Right cardiac atrium (tissue), 5 donors: Measurements from ENCODE around the gene HPCAL1. TPM values are rescaled to one million over a fixed set of nuclear protein-coding genes. Genes with fewer than 3 reads are reported as not detected.

ENCODE experiments used
- ATAC-seq, 2 donors: fragments of 200-7000 bp; cut with Tn5 transposase; one replicate each; pipeline versions ENCODE4 v1.8.0 to v1.9.1; 2020; ENCODE audit warnings: moderate library complexity in 2 of 2, mild to moderate bottlenecking in 1 of 2
- DNase-seq, 3 donors: peaks; one replicate each; pipeline ENCODE4 v3.0.0-alpha.2; 2020
- H3K27ac ChIP-seq: one replicate; pipeline ENCODE4 v1.5.1; 2013; ENCODE audit warnings: mild to moderate bottlenecking, low read length, control low read depth, moderate library complexity
- H3K27me3 ChIP-seq: one replicate; pipeline ENCODE4 v1.6.1; 2013; ENCODE audit not compliant: control insufficient read depth, insufficient read depth
- H3K4me1 ChIP-seq: one replicate; pipeline ENCODE4 v1.6.1; 2013; ENCODE audit warnings: low read length; ENCODE audit not compliant: control insufficient read depth, insufficient read depth
- H3K4me3 ChIP-seq: one replicate; pipeline ENCODE4 v1.5.1; 2013; ENCODE audit warnings: low read length, control low read depth
- H3K9me3 ChIP-seq: one replicate; pipeline ENCODE4 v1.6.1; 2013; ENCODE audit warnings: low read length; ENCODE audit not compliant: control insufficient read depth
- WGBS: extraction: QIAGEN DNeasy Blood & Tissue Kit; methylation state at CpG from one replicate; pipeline ENCODE4 v1.1.7; 2013; 5-methylcytosine and 5-hydroxymethylcytosine counted together
- intact Hi-C, 4 donors: fragments of 100-400 bp; cut with DNase I; formaldehyde crosslinking; loops; one replicate each; pipeline versions ENCODE4 v1.11.0 to v1.14.0; 2022 to 2023
- polyA plus RNA-seq: library from polyadenylated mRNA; stranded (reverse); fragments of 200-250 nt; gene quantifications from one replicate; pipeline ENCODE4 v1.2.3, GENCODE V29; 2013
- total RNA-seq, 4 donors: library from RNA; stranded (reverse); fragmentation: NEBNext Ultra II Directional; extraction: Animal tissue kit (Norgen Biotek cat#: 25700); gene quantifications; one replicate each; pipeline ENCODE4 v1.2.1, GENCODE V29; 2021
- donor health status: healthy with polysubstance abuse.
- donor health status: DM: no; HTN: yes; CAD: no.
- donor health status: DM: no; HTN: no; CAD: no.
- donor health status: DM: no; HTN: yes; CAD: no; lungs with severe emphysema.
- donor health status: DM: yes; HTN: yes; CAD: no.

HPCAL1 gene
- total and polyA plus RNA-seq, 5 donors = 18.5 to 32.2 (median 25.1) TPM

DNA sequence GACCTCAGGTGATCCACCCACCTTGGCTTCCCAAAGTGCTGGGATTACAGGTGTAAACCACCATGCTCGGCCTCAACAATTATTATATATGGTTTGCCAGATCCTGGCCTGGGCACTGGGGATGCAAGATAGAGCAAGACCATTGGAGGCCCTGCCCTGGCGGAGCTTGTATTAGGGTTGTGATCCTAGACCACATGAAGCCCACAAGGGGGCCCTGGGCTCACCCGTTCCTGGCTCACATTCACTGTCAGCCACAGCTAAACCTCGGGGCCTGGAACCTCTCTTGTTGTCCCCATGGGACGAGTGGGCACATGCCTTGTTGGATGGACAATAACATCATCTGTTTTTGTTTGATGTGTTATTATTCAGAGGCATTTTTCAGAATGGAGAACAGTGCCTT is 14.9 kb downstream of the HPCAL1 start:
- Histone ChIP-seq H3K9me3 (no peaks in the 10 kb centered on the region), H3K4me1 (no peaks in the 10 kb centered on the region), H3K27me3 (no peaks in the 10 kb centered on the region), H3K27ac (no peak overlapping the region), H3K4me3 (no peak overlapping the region)
- ATAC-seq (no peak), DNase-seq (no peak)
- WGBS = 78% methylated on average over 5 of the region's 5 CpGs
- intact Hi-C loops = no loop called here

GRCh38 chr2:10318345-10318744 is 15.6 kb downstream of the HPCAL1 start:
- WGBS = 91% methylated on average over 13 of the region's 13 CpGs
- no peaks in the 10 kb centered on the region for H3K27me3 ChIP-seq
- intact Hi-C loops = no loop called here
- no peak overlapping the region for H3K4me3 ChIP-seq
- H3K9me3 ChIP-seq = no peaks in the 10 kb centered on the region
- no peak for ATAC-seq
- no peaks in the 10 kb centered on the region for H3K4me1 ChIP-seq
- DNase-seq = no peak
- H3K27ac ChIP-seq = no peak overlapping the region

DNA sequence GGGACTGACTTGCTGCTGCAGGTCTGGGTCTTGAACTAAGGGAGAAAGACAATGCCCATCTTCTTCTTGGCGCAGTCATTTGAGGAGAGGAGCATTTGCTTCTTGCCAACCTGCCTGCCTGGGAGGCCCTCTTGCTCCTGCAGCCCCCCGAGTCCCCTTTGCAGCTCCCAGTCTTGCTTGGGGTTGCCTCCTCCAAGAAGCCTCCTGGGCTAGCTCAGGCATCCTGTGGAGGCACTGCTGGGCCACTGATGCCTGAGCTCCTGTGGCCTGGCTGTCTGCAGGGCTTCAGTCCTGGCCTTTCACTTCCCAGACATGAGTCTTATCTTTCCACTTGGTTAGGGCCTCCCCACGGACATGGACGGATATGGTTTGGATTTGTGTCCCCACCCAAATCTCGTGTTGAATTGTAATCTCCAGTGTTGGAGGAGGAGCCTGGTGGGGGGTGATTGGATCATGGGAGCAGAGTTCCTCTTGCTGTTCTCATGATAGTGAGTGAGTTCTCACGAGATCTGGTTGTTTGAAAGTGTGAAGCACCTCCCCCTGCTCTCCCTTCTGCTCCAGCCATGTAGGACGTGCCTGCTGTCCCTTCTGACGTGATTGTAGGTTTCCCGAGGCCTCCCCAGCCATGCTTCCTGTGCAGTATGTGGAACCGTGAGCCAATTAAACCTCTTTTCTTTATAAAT is 17.3 kb downstream of the HPCAL1 start:
- H3K4me1 ChIP-seq = no peaks in the 10 kb centered on the region
- no peaks in the 10 kb centered on the region for H3K27me3 ChIP-seq
- no peak overlapping the region for H3K27ac ChIP-seq
- no peaks in the 10 kb centered on the region for H3K9me3 ChIP-seq
- DNase-seq (no peak), ATAC-seq (no peak)
- WGBS = 75% methylated on average over 10 of the region's 10 CpGs
- H3K4me3 ChIP-seq = no peak overlapping the region
- intact Hi-C loops = no loop called here

- ATAC-seq = no peak
- WGBS = 98% methylated on average over 4 of the region's 4 CpGs
- no peaks in the 10 kb centered on the region for H3K9me3 ChIP-seq
- no peaks in the 10 kb centered on the region for H3K4me1 ChIP-seq
- H3K4me3 ChIP-seq = no peak overlapping the region
- no peaks in the 10 kb centered on the region for H3K27me3 ChIP-seq
- no peak overlapping the region for H3K27ac ChIP-seq
- DNase-seq = no peak
- intact Hi-C loops = no loop called here
Observed at GRCh38 chr2:10320575-10320931, 17.8 kb downstream of the HPCAL1 start.

DNA sequence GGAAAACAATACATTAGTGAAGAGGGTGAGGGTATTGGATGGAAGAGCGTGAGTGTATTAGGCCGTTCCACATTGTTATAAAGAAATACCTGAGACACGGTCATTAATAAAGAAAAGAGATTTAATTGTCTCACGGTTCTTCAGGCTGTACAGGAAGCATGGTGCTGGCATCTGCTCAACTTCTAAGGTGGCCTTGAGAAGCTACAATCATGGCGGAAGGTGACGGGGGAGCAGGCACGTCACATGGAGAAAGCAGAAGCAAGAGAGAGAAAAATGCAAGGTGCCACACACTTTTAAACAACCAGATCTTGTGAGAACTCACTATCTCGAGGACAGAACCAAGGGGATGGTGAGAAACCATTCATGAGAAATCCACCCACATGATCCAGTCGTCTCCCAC is 18.2 kb downstream of the HPCAL1 start:
- ATAC-seq = no peak
- 88% methylated on average over 9 of the region's 9 CpGs for WGBS
- intact Hi-C loops = no loop called here

GRCh38 chr2:10321622-10322021 is 18.9 kb downstream of the HPCAL1 start:
- H3K27ac ChIP-seq = no peak overlapping the region
- no peak for DNase-seq
- no peak for ATAC-seq
- H3K27me3 ChIP-seq = no peaks in the 10 kb centered on the region
- 97% methylated on average over 6 of the region's 6 CpGs for WGBS
- H3K4me1 ChIP-seq = peaks cover 6% of the 10 kb centered on the region
- H3K4me3 ChIP-seq = no peak overlapping the region
- no peaks in the 10 kb centered on the region for H3K9me3 ChIP-seq
- intact Hi-C loops = no loop called here

More for the DNA sequence above, 18.2 kb downstream of the HPCAL1 start:
- Histone ChIP-seq H3K9me3 (no peaks in the 10 kb centered on the region), H3K27ac (no peak overlapping the region), H3K27me3 (no peaks in the 10 kb centered on the region), H3K4me1 (peaks cover under 1% of the 10 kb centered on the region), H3K4me3 (no peak overlapping the region)
- DNase-seq = no peak

DNA sequence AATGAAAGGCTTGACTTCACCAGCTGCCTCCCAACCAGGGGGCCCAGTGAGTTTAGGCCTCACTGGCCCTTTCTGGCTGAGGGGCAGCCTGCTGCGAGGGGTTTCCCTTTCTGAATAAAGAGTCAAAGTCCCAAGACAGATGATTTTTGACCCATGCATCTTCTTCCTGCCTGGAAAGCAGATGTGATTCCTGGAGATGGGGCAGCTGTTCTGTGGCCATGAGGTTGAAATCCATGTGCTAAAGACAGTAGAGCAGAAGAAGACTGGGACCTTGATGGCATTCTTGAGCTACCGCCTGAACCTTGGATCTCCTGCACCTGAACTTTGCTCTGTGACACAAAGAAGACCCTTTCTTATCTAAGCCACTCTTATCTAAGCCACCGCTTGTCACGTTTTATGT is 19.8 kb downstream of the HPCAL1 start:
- Histone ChIP-seq H3K27ac (no peak overlapping the region), H3K27me3 (no peaks in the 10 kb centered on the region), H3K4me1 (peaks cover 10% of the 10 kb centered on the region), H3K9me3 (no peaks in the 10 kb centered on the region), H3K4me3 (no peak overlapping the region)
- intact Hi-C loops = no loop called here
- DNase-seq (no peak), ATAC-seq (no peak)
- 85% methylated on average over 4 of the region's 4 CpGs for WGBS

- WGBS = 98% methylated on average over 13 of the region's 13 CpGs
- Histone ChIP-seq H3K27ac (no peak overlapping the region), H3K4me1 (peaks cover 10% of the 10 kb centered on the region), H3K9me3 (no peaks in the 10 kb centered on the region), H3K27me3 (no peaks in the 10 kb centered on the region), H3K4me3 (no peak overlapping the region)
- intact Hi-C loops = no loop called here
- DNase-seq (no peak), ATAC-seq (no peak)
Observed at GRCh38 chr2:10322973-10323372, 20.3 kb downstream of the HPCAL1 start.

GRCh38 chr2:10323535-10323934 is 20.8 kb downstream of the HPCAL1 start:
- H3K4me1 ChIP-seq = peaks cover 10% of the 10 kb centered on the region
- DNase-seq (no peak), ATAC-seq (no peak)
- H3K27ac ChIP-seq = no peak overlapping the region
- 91% methylated on average over 5 of the region's 5 CpGs for WGBS
- no peaks in the 10 kb centered on the region for H3K9me3 ChIP-seq
- no peaks in the 10 kb centered on the region for H3K27me3 ChIP-seq
- no peak overlapping the region for H3K4me3 ChIP-seq
- intact Hi-C loops = no loop called here

GRCh38 chr2:10324095-10324832 is 21.6 kb downstream of the HPCAL1 start:
- ATAC-seq = no peak
- WGBS = 61% methylated on average over 5 of the region's 5 CpGs
- intact Hi-C loops = no loop called here
- no peaks in the 10 kb centered on the region for H3K27me3 ChIP-seq
- H3K4me3 ChIP-seq = no peak overlapping the region
- peaks cover 10% of the 10 kb centered on the region for H3K4me1 ChIP-seq
- DNase-seq = no peak
- no peak overlapping the region for H3K27ac ChIP-seq
- no peaks in the 10 kb centered on the region for H3K9me3 ChIP-seq

DNA sequence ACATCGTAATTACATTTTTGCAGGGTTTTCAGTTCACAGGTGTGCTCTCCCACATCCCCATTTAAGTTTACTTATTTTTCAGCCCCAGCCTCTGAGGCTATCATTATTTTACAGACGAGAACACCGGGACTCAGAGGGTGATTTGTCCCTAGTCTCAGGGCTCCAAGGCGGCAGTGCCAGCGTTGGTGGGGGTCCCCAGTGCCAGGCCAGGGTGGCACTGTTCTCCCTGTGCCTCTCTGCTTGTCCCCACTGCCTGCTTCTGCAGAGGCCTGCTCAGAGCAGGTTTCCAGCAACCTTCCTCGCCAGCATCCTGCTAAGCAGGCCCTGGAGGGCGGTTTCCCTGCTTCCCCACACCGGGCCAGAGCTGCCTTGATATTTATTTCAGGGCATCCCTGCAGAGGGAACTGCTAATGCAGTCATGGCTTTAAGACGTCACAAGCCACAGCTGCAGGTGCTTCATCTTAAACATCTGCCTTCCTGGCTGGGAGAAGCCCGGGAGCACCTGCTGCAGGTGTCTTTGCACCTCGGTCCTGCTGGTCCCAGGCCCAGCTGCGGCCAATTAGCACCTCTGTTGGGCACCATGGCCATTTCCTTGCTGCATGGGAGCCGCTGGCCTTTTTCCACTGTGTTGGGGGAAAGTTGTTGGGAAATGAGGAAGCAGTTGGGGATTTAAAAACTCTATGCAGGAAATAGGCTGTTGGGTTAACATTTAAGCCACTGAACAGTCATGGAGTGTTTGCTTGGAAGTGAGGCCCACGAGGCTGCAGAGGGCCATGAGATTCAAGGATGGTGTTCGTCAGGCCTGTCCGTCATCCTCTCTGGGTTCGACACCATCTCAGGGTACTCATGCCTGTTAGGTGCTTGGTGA is 22.8 kb downstream of the HPCAL1 start:
- Histone ChIP-seq H3K9me3 (no peaks in the 10 kb centered on the region), H3K4me1 (peaks cover 16% of the 10 kb centered on the region), H3K4me3 (no peak overlapping the region), H3K27me3 (no peaks in the 10 kb centered on the region), H3K27ac (no peak overlapping the region)
- WGBS = 87% methylated on average over 17 of the region's 17 CpGs
- intact Hi-C loops = no loop called here
- DNase-seq (no peak), ATAC-seq (no peak)
